Liver (tissue), 9 donors: ENCODE results near the gene DCDC2C. TPM values are rescaled to one million over a fixed set of nuclear protein-coding genes. Genes with fewer than 3 reads are reported as not detected.

ENCODE experiments used
- DNase-seq: peaks from one replicate; pipeline ENCODE4 v3.0.0-alpha.2; 2017; ENCODE audit warnings: low spot score
- H3K27ac ChIP-seq, 2 donors: one replicate each; pipeline ENCODE4 v1.7.0; 2013; ENCODE audit warnings: inconsistent platforms in 2 of 2, low read length in 2 of 2, control low read depth in 1 of 2, low read depth in 1 of 2, mild to moderate bottlenecking in 1 of 2
- H3K27me3 ChIP-seq, 4 donors: one replicate each; pipeline versions ENCODE4 v1.6.1 to v1.7.0; 2013; ENCODE audit warnings: low read length in 3 of 4, inconsistent platforms in 1 of 4, mild to moderate bottlenecking in 1 of 4, moderate library complexity in 1 of 4; ENCODE audit not compliant: control insufficient read depth in 4 of 4, insufficient read depth in 4 of 4
- H3K36me3 ChIP-seq, 4 donors: one replicate each; pipeline versions ENCODE4 v1.6.1 to v1.7.0; 2013; ENCODE audit warnings: low read length in 3 of 4, mild to moderate bottlenecking in 3 of 4, low read depth in 1 of 4, moderate library complexity in 1 of 4; ENCODE audit not compliant: control insufficient read depth in 4 of 4, insufficient read depth in 3 of 4
- H3K4me1 ChIP-seq, 4 donors: one replicate each; pipeline versions ENCODE4 v1.6.1 to v1.7.0; 2013; ENCODE audit warnings: low read length in 3 of 4, mild to moderate bottlenecking in 3 of 4, moderate library complexity in 1 of 4; ENCODE audit not compliant: control insufficient read depth in 4 of 4, insufficient read depth in 4 of 4
- H3K4me3 ChIP-seq, 3 donors: one replicate each; pipeline versions ENCODE4 v1.6.1 to v1.7.0; 2013; ENCODE audit warnings: low read length in 3 of 3, control low read depth in 1 of 3, low read depth in 1 of 3, mild to moderate bottlenecking in 1 of 3
- H3K9ac ChIP-seq, 2 donors: one replicate each; pipeline ENCODE4 v1.7.0; 2013; ENCODE audit warnings: low read length in 2 of 2, mild to moderate bottlenecking in 2 of 2, moderate library complexity in 2 of 2, control low read depth in 1 of 2, low read depth in 1 of 2
- H3K9me3 ChIP-seq, 4 donors: one replicate each; pipeline versions ENCODE4 v1.6.1 to v1.7.0; 2013; ENCODE audit warnings: low read length in 3 of 4; ENCODE audit not compliant: control insufficient read depth in 4 of 4
- EGR1 ChIP-seq, 2 donors: IDR thresholded peaks; 2 replicates each; pipeline ENCODE4 v1.6.1; 2016 to 2018; ENCODE audit warnings: antibody characterized with exemption in 2 of 2, low read depth in 2 of 2
- FOXA1 ChIP-seq: IDR thresholded peaks from 2 replicates; pipeline ENCODE4 v1.6.1; 2016; ENCODE audit warnings: antibody characterized with exemption
- GABPA ChIP-seq, 2 donors: IDR thresholded peaks in 1 of 2; conservative IDR thresholded peaks in 1 of 2; 2 replicates each; pipeline ENCODE4 v1.6.1; 2016; ENCODE audit warnings: antibody characterized with exemption in 2 of 2, mild to moderate bottlenecking in 1 of 2, moderate library complexity in 1 of 2
- HNF4A ChIP-seq, 2 donors: conservative IDR thresholded peaks; 2 replicates each; pipeline ENCODE4 v1.6.1; 2016; ENCODE audit warnings: antibody characterized with exemption in 2 of 2, mild to moderate bottlenecking in 2 of 2
- HNF4G ChIP-seq: IDR thresholded peaks from 2 replicates; pipeline ENCODE4 v1.6.1; 2016; ENCODE audit warnings: antibody characterized with exemption
- JUND ChIP-seq, 2 donors: IDR thresholded peaks; 2 replicates each; pipeline ENCODE4 v1.6.1; 2016; ENCODE audit warnings: antibody characterized with exemption in 2 of 2
- NR2F2 ChIP-seq: IDR thresholded peaks from 2 replicates; pipeline ENCODE4 v1.6.1; 2016; ENCODE audit warnings: antibody characterized with exemption
- SP1 ChIP-seq: IDR thresholded peaks from 2 replicates; pipeline ENCODE4 v1.6.1; 2018; ENCODE audit warnings: antibody characterized with exemption, mild to moderate bottlenecking
- TAF1 ChIP-seq: conservative IDR thresholded peaks from 2 replicates; pipeline ENCODE4 v1.6.1; 2016; ENCODE audit warnings: antibody characterized with exemption, mild to moderate bottlenecking
- YY1 ChIP-seq: IDR thresholded peaks from 2 replicates; pipeline ENCODE4 v1.6.1; 2016; ENCODE audit warnings: antibody characterized with exemption, mild to moderate bottlenecking
- WGBS: extraction: QIAGEN DNeasy Blood & Tissue Kit; methylation state at CpG from one replicate; pipeline ENCODE4 v1.1.7; 2013; 5-methylcytosine and 5-hydroxymethylcytosine counted together
- polyA plus RNA-seq, 2 donors: library from polyadenylated mRNA; stranded (reverse) in 1 of 2; unstranded in 1 of 2; fragments of 200-250 nt in 1 of 2; fragments of >200 nt in 1 of 2; fragmentation: Nextera tagmentation in 1 of 2; extraction: Ambion mirVana in 1 of 2; gene quantifications; one replicate each; pipeline versions ENCODE4 v1.2.1 to v1.2.3, GENCODE V29; 2013 to 2015
- total RNA-seq, 2 donors: library from RNA; depleted of rRNA; stranded (reverse); fragments of >200 nt; gene quantifications; one replicate each; pipeline ENCODE4 v1.2.3, GENCODE V29; 2014
- TF ChIP-seq, protein P1 (sequence below): IDR thresholded peaks from 2 replicates; pipeline ENCODE4 v1.6.1; 2016; ENCODE audit warnings: antibody characterized with exemption, mild to moderate bottlenecking
- TF ChIP-seq, protein P2 (sequence below): IDR thresholded peaks from 2 replicates; pipeline ENCODE4 v1.6.1; 2016; ENCODE audit warnings: antibody characterized with exemption
- donor health status: healthy.
- donor health status: healthy.
- donor health status: healthy.
- donor health status: healthy.
- donor health status: healthy.

The DCDC2C gene
- total and polyA plus RNA-seq, 4 donors, result not detected

DNA sequence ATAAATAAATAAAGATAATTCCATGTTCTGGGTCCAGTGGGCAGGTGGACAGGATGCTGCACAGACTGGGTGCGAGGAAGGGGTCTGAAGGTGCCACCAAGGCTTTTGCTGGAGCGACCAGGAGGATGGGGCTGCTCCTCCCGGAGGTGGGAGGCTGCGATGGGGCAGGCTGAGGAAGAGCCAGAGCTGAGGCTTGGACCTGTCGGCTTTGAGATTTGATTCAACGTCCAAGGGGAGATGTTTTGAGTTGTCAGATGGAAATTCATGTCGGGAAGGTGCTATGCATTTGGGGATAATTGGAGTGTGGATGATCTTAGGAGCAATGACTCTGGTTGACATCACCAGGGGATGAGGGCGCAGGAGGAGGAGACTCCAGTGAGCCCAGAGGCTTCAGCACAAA is 33.7 kb upstream of the DCDC2C start:
- no peak for DNase-seq
- 86% methylated on average over 8 of the region's 8 CpGs for WGBS
- no peaks in the 10 kb centered on the region for H3K27me3 ChIP-seq

DNA sequence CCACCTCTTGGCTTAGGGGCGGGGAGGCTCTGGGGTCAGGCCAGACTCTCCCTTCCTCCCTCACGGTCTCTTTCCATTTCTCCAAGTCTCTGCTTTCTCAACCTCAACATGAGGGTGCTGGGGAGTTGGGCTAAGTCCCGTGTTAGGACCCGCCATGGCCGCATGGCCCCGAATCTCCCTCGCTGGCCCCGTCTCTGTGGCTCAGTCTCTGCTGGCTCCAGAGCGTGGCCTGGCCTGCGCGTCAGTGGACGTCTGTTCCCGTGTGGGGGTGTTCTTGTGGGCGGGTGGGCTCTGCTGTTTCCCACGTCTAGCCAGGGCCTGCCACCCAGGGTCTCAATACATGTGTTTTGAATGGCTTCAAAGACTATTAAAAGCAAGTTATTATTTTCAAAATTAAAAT is 33.0 kb upstream of the DCDC2C start:
- no peaks in the 10 kb centered on the region for H3K27me3 ChIP-seq
- H3K4me3 ChIP-seq, result no peak overlapping the region
- no peaks in the 10 kb centered on the region for H3K4me1 ChIP-seq
- no peak overlapping the region for H3K27ac ChIP-seq
- 88% methylated on average over 15 of the region's 15 CpGs for WGBS
- H3K36me3 ChIP-seq, result no peaks in the 10 kb centered on the region
- no peak for TF ChIP-seq HNF4A (conservative IDR thresholded peaks at IDR 0.05)
- no peak overlapping the region for H3K9ac ChIP-seq
- no peak for DNase-seq
- H3K9me3 ChIP-seq, result no peaks in the 10 kb centered on the region

More for the DNA sequence above, 33.7 kb upstream of the DCDC2C start:
- Histone ChIP-seq H3K4me1 (no peaks in the 10 kb centered on the region), H3K9ac (no peak overlapping the region), H3K9me3 (no peaks in the 10 kb centered on the region), H3K27ac (no peak overlapping the region), H3K36me3 (no peaks in the 10 kb centered on the region), H3K4me3 (no peak overlapping the region)
- TF ChIP-seq YY1 (no peak), SP1 (no peak), TAF1 (no peak)

DNA sequence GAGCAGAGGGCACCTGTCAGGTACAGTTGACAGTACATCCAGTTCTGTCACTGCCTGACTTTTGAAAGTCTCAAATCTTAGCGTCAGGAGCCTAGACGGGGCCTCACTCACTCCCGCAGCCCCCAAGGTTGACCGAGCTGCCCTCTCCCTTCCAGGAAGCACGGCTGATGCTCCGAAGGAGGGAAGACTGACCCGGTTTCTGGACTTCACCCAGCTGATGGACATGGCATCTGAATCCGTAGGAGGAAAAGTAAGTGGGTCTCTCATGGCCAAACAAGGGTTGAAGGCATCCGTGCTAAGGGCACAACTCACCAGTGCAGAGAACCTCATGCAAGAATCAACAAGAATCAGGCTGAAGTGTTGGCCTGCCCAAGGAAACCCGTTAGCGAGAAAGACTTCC is 32.4 kb upstream of the DCDC2C start:
- TF ChIP-seq SP1, result no peak
- no peak for TF ChIP-seq GABPA (IDR thresholded peaks at IDR 0.05 in 1 of 2, conservative IDR thresholded peaks at IDR 0.05 in 1 of 2)
- no peak for TF ChIP-seq HNF4G
- TF ChIP-seq, protein P1, sequence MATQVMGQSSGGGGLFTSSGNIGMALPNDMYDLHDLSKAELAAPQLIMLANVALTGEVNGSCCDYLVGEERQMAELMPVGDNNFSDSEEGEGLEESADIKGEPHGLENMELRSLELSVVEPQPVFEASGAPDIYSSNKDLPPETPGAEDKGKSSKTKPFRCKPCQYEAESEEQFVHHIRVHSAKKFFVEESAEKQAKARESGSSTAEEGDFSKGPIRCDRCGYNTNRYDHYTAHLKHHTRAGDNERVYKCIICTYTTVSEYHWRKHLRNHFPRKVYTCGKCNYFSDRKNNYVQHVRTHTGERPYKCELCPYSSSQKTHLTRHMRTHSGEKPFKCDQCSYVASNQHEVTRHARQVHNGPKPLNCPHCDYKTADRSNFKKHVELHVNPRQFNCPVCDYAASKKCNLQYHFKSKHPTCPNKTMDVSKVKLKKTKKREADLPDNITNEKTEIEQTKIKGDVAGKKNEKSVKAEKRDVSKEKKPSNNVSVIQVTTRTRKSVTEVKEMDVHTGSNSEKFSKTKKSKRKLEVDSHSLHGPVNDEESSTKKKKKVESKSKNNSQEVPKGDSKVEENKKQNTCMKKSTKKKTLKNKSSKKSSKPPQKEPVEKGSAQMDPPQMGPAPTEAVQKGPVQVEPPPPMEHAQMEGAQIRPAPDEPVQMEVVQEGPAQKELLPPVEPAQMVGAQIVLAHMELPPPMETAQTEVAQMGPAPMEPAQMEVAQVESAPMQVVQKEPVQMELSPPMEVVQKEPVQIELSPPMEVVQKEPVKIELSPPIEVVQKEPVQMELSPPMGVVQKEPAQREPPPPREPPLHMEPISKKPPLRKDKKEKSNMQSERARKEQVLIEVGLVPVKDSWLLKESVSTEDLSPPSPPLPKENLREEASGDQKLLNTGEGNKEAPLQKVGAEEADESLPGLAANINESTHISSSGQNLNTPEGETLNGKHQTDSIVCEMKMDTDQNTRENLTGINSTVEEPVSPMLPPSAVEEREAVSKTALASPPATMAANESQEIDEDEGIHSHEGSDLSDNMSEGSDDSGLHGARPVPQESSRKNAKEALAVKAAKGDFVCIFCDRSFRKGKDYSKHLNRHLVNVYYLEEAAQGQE, result no peak
- no peak for TF ChIP-seq EGR1 (IDR thresholded peaks at IDR 0.05; ENCODE audit: low read depth in 2 of 2)
- no peak for TF ChIP-seq FOXA1
- TF ChIP-seq, protein P2, sequence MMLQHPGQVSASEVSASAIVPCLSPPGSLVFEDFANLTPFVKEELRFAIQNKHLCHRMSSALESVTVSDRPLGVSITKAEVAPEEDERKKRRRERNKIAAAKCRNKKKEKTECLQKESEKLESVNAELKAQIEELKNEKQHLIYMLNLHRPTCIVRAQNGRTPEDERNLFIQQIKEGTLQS, result no peak
- no peak for TF ChIP-seq NR2F2
- TF ChIP-seq JUND (IDR thresholded peaks at IDR 0.05), result no peak

More for the DNA sequence above, 32.4 kb upstream of the DCDC2C start:
- no peak overlapping the region for H3K27ac ChIP-seq
- no peak overlapping the region for H3K4me3 ChIP-seq
- no peak overlapping the region for H3K9ac ChIP-seq
- 90% methylated on average over 11 of the region's 11 CpGs for WGBS
- H3K4me1 ChIP-seq, result no peaks in the 10 kb centered on the region
- H3K36me3 ChIP-seq, result no peaks in the 10 kb centered on the region
- no peak for DNase-seq
- no peaks in the 10 kb centered on the region for H3K27me3 ChIP-seq
- H3K9me3 ChIP-seq, result no peaks in the 10 kb centered on the region
